ENCODE results near the gene IPO4. TPM values are rescaled to one million over a fixed set of nuclear protein-coding genes. Genes with fewer than 3 reads are reported as not detected.

The IPO4 gene
- polyA plus RNA-seq, 3 donors = 32.8 to 42.1 (median 40.5) TPM

DNA sequence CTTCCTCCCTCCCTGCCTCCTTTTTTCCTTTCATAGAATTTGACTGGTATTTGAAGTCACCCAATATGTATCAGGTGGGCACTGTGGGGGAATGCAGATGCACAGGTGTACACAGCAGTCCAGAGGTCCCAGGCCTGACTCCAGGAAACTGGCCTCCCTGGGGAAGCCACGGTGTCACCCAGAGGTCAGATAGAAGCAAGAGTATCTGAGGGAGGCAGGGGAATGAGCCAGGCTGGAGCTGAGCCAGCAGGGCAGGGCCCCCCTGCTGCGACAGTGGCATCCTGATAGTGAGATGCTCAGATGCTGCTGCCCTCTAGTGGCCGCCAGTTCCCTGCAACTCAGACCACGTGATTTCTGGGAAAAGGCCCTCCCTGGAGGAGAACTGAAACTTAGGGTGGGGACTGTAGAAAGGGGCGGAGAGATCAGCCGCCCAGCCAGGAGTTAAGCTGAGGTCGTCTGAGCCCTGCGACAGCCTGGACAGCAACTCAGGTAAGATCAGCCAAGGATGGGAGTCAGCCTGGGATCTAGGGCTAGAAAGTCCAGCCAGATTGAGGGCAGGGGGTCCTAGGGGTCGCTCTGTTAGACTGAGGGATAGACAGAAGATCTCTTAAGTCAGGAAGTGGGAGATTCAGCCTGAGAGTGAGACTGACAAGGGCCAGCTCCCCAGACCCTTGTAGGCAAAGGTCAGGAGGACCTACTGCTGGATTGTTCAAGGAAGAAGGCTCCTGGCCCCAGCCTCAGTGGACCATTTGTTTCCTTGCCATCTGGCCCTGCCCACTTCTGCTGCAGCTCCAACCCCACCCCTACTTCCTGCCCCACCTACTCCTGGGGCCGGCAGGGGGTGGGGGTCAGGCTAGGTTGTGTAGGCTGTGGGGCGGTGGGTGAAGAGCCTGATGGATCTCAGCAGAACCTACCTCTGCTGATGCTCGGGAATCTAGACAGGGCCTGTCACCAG lies 27.5 kb downstream of the IPO4 start, which contains the start of gene IRF9:
Gene IRF9 (plus strand): TSS at position 416 of the 955 bp plus-strand sequence. CDS start 880 bp downstream, outside the sequence.
- DNase-seq (ENCODE audit: extremely low read depth in 1 of 11, low read depth in 9 of 11, low spot score in 4 of 11) = peak; percentile 91 to 97 (median 94)

DNA sequence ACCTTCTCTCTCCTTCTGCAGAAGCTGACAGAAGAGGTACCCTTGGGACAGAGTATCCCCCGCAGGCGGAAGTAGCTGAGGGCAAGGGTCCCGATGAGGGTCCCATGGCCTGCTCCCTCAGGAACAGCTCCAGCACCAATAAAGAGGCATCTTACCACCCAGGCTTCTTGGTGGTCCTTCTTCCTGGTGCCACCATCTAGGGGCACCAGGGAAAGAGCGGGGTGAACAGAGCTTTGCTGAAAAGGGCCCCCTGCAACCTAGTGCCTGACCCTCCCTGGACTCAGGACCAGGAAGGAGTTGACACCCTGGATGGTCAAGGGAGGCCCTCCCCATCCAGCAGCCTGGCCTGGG lies 28.1 kb downstream of the IPO4 start:
- no peak for DNase-seq (ENCODE audit: extremely low read depth in 1 of 11, low read depth in 9 of 11, low spot score in 4 of 11)

DNA sequence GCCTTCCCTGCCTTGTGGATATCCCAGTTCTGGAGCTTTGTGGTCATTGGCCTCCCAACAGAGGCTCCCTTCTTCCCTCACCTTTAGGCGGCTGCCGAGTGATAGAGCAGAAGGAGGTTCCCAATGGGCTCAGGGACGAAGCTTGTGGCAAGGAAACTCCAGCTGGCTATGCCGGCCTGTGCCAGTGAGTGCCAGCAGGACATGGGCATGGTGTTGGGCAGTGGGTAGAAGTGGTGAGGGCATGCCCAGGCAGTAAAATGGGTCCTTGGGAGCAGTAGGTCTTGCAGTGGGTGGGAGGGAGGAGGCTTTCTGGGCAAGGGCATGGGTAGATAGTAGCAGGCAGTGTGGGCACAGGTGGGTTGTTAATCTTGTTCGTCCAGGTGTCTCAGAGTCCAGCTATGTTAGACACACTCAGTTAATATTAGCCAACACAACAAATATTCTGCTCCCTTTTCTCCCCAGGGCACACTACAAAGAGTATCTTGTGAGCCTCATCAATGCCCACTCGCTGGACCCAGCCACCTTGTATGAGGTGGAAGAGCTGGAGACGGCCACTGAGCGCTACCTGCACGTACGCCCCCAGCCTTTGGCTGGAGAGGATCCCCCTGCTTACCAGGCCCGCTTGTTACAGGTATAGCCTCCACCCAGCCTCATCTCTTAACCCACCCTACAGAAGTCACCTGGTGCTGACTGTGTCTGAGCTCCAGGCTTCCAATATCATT lies 28.7 kb downstream of the IPO4 start:
- DNase-seq (ENCODE audit: extremely low read depth in 1 of 11, low read depth in 9 of 11, low spot score in 4 of 11) = no peak

DNA sequence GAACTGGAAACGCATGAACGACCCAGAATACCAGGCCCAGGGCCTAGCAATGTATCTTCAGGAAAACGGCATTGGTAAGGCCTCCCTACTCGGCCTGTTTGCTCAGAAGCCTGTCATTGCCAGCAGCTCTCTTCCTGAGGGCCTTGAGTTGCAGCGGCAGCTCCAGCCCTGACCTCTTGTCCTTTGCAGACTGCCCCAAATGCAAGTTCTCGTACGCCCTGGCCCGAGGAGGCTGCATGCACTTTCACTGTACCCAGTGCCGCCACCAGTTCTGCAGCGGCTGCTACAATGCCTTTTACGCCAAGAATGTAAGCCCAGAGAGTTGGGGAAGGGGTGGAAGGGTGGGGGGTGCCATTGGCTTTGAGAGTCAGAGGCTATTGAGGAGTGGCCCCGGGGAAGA lies 31.3 kb downstream of the IPO4 start:
- no peak for DNase-seq (ENCODE audit: extremely low read depth in 1 of 11, low read depth in 9 of 11, low spot score in 4 of 11)

DNA sequence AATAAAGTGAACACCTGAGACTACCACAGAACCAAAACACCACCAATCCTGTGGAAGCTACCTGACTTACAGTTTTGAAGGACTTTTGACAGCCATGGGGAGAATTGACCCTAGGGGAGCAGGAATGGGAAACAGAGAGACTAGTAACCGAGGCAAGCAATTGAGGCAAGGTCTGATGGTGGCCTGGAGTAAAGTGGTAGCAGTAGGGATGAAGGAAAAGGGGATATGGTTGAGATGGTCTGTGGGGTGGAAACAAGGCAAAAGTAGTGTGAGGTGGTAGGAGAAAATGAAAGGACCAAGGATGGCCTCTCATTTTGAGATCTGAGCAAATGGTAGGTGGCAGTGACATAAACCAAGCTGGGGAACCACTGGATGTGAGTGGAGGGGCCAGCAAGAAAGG lies 31.8 kb downstream of the IPO4 start:
- no peak for DNase-seq (ENCODE audit: extremely low read depth in 1 of 11, low read depth in 9 of 11, low spot score in 4 of 11)

- no peak for DNase-seq (ENCODE audit: extremely low read depth in 1 of 11, low read depth in 9 of 11, low spot score in 4 of 11)
Observed at GRCh38 chr14:24155100-24155499, 33.5 kb downstream of the IPO4 start.

DNA sequence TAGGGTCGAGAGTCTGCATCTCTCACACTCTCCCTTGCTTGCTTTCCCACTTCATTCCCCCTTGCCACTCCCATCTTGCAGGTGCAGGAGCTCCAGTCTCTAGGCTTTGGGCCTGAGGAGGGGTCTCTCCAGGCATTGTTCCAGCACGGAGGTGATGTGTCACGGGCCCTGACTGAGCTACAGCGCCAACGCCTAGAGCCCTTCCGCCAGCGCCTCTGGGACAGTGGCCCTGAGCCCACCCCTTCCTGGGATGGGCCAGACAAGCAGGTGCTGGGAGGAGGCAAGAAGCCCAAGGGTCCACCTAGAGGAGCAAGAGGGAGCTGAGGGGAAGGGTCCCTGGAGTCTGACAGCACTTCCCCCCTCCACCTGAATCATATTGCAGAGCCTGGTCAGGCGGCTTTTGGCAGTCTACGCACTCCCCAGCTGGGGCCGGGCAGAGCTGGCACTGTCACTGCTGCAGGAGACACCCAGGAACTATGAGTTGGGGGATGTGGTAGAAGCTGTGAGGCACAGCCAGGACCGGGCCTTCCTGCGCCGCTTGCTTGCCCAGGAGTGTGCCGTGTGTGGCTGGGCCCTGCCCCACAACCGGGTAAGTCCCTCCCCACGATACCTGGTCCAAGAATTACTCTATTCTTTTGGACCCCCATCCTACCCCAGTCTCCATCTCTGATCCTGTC lies 37.1 kb downstream of the IPO4 start:
- no peak for DNase-seq (ENCODE audit: extremely low read depth in 1 of 11, low read depth in 9 of 11, low spot score in 4 of 11)

DNA sequence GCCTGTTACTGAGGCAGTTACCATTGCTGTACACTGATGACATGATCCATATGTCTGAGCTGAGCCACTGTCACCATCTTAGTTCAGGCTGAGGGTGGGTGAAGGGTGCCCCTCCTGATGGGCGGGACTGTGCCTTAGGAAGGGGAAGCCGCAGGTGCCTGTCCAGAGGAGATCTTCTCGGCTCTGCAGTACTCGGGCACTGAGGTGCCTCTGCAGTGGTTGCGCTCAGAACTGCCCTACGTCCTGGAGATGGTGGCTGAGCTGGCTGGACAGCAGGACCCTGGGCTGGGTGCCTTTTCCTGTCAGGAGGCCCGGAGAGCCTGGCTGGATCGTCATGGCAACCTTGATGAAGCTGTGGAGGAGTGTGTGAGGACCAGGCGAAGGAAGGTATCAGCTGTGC lies 37.6 kb downstream of the IPO4 start:
- no peak for DNase-seq (ENCODE audit: extremely low read depth in 1 of 11, low read depth in 9 of 11, low spot score in 4 of 11)

DNA sequence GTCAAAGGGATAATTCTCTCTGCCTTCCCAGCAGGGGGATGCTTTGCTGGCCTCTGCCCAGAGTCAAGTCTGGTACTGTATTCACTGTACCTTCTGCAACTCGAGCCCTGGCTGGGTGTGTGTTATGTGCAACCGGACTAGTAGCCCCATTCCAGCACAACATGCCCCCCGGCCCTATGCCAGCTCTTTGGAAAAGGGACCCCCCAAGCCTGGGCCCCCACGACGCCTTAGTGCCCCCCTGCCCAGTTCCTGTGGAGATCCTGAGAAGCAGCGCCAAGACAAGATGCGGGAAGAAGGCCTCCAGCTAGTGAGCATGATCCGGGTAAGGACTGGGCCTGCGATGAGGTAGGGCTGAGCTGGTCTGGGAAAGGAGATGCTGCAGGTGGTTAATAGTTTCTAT lies 38.0 kb downstream of the IPO4 start:
- DNase-seq (ENCODE audit: extremely low read depth in 1 of 11, low read depth in 9 of 11, low spot score in 4 of 11) = no peak

DNA sequence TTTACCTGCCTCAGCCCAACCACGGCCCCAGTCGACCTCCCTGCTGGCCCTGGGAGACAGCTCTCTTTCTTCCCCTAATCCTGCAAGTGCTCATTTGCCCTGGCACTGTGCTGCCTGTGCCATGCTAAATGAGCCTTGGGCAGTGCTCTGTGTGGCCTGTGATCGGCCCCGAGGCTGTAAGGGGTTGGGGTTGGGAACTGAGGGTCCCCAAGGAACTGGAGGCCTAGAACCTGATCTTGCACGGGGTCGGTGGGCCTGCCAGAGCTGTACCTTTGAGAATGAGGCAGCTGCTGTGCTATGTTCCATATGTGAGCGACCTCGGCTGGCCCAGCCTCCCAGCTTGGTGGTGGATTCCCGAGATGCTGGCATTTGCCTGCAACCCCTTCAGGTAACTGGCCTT lies 38.6 kb downstream of the IPO4 start:
- DNase-seq (ENCODE audit: extremely low read depth in 1 of 11, low read depth in 9 of 11, low spot score in 4 of 11) = no peak

- DNase-seq (ENCODE audit: extremely low read depth in 1 of 11, low read depth in 9 of 11, low spot score in 4 of 11) = no peak
Observed at GRCh38 chr14:24149302-24149969, 39.2 kb downstream of the IPO4 start.

DNA sequence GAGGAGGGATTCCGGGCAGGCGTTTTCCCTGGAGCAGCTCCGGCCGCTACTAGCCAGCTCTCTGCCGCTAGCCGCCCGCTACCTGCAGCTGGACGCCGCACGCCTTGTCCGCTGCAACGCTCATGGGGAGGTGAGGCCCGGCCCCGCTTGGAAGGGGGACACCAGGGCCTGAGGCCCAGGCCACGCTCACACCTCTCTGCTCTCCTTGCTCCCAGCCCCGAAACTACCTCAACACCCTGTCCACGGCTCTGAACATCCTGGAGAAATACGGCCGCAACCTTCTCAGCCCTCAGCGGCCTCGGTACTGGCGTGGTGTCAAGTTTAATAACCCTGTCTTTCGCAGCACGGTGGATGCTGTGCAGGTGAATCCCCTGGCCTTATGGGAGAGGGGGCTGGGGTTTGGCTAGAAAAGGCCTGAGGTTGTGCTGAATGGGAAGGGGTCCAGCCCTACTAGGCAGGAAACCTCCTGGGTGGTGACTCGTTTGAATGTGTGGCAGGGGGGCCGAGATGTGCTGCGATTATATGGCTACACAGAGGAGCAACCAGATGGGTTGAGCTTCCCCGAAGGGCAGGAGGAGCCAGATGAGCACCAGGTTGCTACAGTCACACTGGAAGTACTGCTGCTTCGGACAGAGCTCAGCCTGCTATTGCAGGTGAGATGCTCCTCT lies 40.7 kb downstream of the IPO4 start:
- no peak for DNase-seq (ENCODE audit: extremely low read depth in 1 of 11, low read depth in 9 of 11, low spot score in 4 of 11)

DNA sequence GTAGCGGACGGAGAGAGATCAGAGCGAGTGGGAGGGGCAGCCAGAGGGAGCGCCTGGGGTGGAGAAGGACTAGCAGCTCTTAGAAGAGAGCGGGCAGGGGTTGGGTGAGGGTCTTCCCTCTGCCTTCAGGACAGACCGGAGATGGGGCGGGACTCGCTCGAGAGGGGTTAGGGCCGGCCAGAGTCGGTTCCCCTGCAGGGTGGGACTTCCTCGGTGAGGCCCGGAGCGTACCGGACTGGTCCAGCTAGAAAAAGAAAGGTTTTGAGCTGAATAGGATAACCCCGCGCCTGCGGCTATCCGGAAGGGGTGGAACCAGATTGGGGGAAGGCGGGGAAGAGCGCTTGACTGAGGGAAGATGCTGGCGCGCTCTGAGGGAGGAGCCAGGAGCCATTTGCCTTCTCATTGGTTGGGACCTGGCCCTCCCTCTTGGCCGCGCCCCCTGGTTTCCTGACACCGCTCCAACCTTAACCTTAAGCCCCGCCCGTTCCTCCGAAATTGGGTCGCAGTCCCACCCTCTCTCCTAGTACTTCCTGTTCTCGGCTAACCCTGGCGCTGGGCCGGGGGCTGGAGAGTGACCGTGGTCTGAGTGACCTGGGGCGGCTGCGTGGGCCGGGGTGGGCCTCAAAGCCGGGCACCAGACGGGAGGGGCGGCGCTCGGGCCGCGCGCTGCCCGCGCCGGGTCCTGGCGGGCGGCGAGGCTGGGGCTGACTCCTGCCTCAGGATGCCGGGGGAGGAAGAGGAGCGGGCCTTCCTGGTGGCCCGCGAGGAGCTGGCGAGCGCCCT lies 41.4 kb downstream of the IPO4 start, which contains the start of gene RNF31:
Gene RNF31 (plus strand): TSS at position 521 of the 783 bp plus-strand sequence. CDS start 201 bp downstream, at position 722.
- peak; percentile 92 to 98 (median 97) for DNase-seq (ENCODE audit: extremely low read depth in 1 of 11, low read depth in 9 of 11, low spot score in 4 of 11)

DNA sequence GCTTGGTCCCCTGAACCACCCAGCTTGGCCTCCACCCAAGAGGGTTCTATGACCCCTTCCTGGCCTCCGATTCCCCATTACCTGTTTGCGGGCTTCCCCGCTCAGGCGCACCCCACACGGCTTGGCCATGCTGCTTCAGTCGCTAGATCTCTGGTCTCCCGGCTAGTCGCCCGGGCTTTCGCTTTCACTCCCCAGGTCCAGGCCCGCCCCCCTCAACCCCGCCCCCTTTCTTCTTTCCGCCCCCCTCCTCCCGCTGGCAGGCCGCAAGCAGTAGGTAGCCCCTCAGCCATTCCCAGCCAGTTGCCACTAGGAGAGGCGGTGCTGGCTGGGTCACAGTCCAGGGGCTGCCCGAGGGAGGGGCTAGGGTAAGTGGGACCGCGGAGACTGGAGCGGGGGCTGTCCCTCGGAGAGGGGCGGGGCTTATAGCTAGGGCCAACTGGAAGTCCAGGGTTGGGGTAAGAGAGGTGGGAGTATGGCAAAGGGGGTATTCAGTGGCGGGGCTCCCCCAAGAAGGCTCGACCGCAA lies 42.1 kb downstream of the IPO4 start, which contains the start of gene PSME2:
Gene PSME2 (minus strand): TSS at position 158 of the 525 bp plus-strand sequence. CDS start 29 bp downstream, at position 129.
- peak; percentile 82 to 97 (median 94) for DNase-seq (ENCODE audit: extremely low read depth in 1 of 11, low read depth in 9 of 11, low spot score in 4 of 11)

DNA sequence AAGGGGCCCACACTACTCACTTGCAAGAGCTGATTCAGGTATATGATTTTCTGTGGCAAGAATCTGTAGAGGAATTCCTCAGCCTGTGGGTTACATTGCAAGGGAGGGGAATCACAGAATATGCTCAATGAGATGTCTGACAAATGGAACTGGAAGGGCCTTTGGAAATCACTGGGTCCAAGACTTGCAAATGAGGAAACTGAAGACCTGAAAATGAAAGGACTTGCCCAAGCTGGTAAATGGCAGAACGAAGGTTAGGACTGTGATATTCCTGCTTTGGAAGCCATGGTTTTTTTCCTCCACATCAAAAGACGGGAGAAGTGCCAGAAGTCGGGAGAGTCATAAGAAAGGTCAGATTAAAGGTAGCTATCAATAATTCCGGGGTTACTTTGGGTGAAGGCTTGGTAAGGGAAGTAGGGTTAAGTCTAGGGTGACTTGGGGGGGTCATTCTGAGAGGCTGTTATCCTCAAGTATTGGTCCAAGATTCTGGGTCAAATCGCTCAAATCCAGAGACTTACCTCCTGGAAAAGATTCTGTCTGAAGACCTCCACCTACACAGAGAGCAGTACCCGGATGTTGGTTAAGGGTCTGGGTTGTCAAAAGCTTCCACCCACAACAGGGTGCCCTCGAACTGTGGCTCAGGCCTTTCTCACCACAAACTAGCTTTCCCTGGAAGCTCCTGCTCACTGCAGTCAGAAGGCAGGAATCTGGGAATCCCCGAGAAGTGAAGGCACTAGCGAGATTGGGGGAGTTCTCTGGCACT lies 42.7 kb downstream of the IPO4 start:
- DNase-seq (ENCODE audit: extremely low read depth in 1 of 11, low read depth in 9 of 11, low spot score in 4 of 11) = no peak

- no peak for DNase-seq (ENCODE audit: extremely low read depth in 1 of 11, low read depth in 9 of 11, low spot score in 4 of 11)
Observed at GRCh38 chr14:24145219-24145618, 43.4 kb downstream of the IPO4 start.

GRCh38 chr14:24144451-24144850 lies 44.2 kb downstream of the IPO4 start:
- DNase-seq (ENCODE audit: extremely low read depth in 1 of 11, low read depth in 9 of 11, low spot score in 4 of 11) = no peak
